Activated T-helper 9 cell treated with anti-CD3 and anti-CD28 coated beads, Interleukin-2, amount 50 U/mL, for 16 hours (primary cell): ENCODE measurements around the gene MON2.
"Not testable (repeated sequence)": the region's sequence is repeated elsewhere in the genome, so short reads cannot be mapped to it uniquely, and the experiment has no call there.

Experiments used
- DNase-seq: peaks from one replicate; pipeline ENCODE4 v3.0.0-alpha.2; 2020; ENCODE audit warnings: low read depth

Gene MON2

GRCh38 chr12:62481843-62482540, 15.4 kb downstream of the MON2 start:
- no peak for DNase-seq

DNA sequence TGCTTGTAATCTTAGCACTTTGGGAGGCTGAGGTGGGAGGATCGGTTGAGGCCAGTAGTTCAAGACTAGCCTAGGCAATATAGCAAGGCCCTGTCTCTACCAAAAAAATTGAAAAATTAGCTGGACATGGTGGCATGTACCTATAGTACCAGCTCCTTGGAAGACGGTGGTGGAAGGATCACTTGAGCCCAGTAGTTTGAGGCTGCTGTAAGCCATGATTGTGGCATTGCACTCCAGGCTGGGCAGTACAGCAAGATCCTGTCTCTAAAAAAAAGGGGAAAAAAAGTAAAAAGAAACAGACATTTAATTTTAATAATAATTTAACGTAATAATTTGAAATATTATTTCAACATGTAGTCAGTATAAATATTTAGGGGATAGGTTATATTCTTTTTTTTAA, 16.1 kb downstream of the MON2 start:
- DNase-seq = no peak

- no peak for DNase-seq
Measured at GRCh38 chr12:62484233-62484632, 17.6 kb downstream of the MON2 start.

GRCh38 chr12:62505786-62506185, 39.2 kb downstream of the MON2 start:
- no peak for DNase-seq

GRCh38 chr12:62512901-62513300, 46.3 kb downstream of the MON2 start:
- DNase-seq = no peak

DNA sequence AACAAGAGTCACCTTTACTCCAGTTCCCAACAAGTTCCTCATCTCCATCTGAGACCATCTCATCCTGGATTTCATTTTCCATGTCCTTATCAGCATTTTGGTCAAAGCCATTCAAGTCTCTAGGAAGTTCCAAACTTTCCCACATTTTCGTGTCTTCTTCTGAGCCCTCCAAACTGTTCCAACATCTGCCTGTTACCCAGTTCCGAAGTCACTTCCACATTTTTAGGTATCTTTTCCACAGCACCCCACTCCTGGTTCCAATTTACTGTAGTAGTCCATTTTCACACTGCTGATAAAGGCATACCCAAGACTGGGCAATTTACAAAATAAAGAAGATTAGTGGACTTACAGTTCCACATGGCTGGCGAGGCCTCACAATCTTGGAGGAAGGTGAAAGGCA, 47.5 kb downstream of the MON2 start:
- DNase-seq = not testable (repeated sequence)

DNA sequence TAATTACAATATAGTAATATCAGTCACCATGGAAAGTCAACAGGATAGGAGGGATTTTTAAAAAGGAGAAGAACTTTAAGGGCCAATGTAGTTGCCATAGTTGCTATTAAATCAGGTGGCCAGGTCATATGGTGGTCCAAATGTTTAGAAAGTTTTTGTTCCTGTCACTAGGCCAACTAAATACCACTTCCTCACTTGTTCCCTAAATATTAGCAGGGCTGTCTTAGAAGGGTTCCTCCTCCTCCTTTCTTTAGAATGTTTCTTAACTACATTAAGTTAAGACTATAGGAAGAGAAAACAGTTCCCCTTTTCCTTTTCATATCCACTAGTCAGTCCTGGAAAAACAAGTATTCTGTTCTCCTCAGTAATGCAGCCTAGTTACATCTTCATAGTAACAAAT, 50.3 kb downstream of the MON2 start:
- no peak for DNase-seq

- no peak for DNase-seq
Measured at GRCh38 chr12:62517887-62518286, 51.3 kb downstream of the MON2 start.

DNA sequence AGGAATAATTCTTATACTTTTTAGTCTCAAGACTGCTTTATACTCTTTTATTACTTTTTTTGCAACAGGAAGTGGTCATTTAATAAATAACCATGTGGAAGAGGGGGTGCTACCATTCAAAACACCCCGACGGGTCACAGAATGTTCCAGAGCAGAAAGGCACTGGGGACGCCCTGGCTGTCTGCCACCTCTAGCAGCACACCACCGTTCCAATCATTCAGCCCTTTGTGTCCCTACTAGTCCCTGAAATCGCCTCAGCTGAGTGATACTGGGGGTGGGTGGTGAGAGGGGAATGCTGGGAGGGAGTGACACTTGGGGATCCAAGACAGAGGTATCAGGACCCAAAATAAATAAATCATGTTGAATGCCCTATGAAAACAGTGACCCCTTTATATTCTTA, 52.4 kb downstream of the MON2 start:
- no peak for DNase-seq

- no peak for DNase-seq
Measured at GRCh38 chr12:62520361-62520760, 53.7 kb downstream of the MON2 start.

GRCh38 chr12:62522984-62523383, 56.4 kb downstream of the MON2 start:
- DNase-seq = no peak

DNA sequence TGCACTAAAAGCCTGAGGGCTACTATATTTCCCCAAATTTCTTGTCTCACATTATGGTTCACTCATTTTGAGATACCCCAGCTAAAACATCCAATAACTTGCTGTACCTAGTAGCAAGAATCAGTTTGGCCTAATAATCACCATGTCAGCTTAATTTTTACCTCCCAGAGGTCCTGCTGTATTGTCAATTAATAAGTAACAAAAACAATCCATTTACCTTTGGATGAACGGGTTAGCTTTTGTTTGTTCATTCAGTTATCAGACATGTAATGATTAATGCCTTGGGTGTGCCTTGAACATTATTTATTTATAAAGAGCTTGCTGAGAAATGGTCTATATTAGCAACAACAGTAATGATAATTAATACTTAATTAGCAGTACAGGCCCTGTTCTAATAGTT, 57.0 kb downstream of the MON2 start:
- no peak for DNase-seq

GRCh38 chr12:62525271-62525670, 58.6 kb downstream of the MON2 start:
- no peak for DNase-seq

DNA sequence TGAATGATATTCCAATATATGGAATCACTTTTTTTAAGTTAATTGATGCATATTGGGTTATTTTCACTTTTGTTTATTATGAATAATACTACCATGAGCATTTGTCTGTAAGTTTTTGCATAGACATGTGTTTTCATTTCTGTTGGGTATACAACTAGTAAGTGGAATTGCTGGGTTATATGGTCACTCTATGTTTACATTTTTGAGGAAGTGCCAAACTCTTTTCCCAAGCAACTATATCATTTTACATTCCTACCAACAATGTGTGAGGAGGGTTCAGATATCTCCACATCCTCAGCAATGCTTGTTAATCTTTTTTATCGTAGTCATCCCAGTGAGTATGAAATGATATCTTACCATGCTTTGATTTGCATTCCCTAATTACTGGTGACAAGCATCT, 64.0 kb downstream of the MON2 start:
- no peak for DNase-seq

- DNase-seq = no peak
Measured at GRCh38 chr12:62532333-62532732, 65.7 kb downstream of the MON2 start.

DNA sequence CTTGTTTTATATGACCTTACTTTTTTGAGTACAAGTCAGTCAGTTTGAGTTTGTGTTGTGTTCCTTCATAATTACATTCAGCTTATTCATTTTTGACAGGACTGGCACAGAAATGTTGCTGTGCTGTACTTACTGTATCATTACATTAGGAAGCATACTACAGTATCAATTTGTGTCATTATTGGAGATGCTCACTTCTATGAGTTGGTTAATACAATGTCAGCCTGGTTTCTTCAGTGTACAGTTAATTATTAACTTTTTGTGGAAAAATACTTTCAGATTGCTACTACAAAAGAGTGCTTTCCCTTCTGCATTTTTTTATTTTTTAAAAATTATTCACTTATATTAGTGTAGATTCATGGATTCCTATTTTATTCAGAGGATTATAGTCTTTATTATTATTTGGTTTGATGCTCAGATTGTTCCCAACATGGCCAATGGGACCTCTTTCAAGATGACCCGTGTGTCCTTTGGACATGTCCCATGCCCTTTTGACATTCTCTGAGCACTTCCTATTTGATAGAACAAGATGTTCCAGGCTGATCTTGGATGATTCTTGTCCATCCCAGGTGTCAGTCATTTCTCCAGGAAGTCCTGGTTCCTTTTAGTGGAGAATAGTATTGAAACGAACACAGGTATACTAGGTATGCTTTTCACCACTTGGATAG, 66.6 kb downstream of the MON2 start:
- DNase-seq = no peak

DNA sequence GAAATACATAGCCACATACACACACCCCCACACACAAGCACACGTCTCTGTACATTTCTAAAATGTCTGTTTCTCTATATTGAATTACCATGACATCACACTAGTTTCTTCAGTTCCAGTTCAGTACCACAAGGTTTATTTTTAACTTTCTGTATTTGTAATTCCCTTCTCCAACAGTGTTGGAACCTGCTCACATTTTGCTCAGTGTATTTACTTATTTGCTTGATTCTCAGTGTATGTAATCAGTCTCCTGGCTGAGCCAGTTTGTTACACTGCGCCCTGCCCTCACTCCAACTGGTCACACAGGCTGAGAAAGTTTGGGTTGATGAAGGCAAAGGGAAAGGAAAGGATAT, 67.1 kb downstream of the MON2 start:
- no peak for DNase-seq

- DNase-seq = no peak
Measured at GRCh38 chr12:62536546-62536945, 69.9 kb downstream of the MON2 start.

- DNase-seq = no peak
Measured at GRCh38 chr12:62537551-62537950, 70.9 kb downstream of the MON2 start.

- no peak for DNase-seq
Measured at GRCh38 chr12:62540354-62540753, 73.7 kb downstream of the MON2 start.

DNA sequence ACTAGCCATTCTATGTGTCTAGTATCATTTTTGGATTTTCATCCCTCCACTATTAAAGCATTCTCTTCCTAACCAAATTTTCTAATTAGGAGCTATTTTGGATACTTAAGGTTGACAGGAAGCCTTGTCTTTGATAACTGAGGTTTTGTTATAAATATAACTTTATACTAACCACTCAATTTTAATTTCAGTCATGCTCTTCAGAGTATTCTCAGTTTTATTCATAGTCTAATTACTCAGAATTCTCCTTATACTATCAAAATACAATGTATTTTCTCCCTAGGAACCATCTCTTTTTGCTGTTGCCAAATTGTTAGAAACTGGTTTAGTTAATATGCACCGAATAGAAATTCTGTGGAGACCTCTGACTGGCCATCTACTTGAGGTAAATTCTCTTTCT, 76.2 kb downstream of the MON2 start:
- no peak for DNase-seq

DNA sequence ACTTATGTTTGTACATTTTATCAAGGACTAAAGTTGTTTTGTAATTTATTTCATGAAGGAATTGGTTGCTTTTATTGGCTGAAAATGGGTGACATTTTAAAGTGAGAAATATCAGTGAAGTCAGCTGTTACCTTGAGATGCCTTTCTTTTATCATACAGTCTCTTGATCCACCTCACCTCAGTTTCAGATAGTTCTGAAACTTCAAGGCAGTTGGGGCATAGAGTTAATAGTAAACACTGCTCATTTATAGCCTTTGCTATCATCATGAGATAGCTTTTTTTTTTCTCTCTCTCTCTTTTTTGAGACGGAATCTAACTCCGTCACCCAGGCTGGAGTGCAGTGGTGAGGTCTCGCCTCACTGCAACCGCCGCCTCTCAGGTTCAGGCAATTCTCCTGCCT, 76.7 kb downstream of the MON2 start:
- no peak for DNase-seq

DNA sequence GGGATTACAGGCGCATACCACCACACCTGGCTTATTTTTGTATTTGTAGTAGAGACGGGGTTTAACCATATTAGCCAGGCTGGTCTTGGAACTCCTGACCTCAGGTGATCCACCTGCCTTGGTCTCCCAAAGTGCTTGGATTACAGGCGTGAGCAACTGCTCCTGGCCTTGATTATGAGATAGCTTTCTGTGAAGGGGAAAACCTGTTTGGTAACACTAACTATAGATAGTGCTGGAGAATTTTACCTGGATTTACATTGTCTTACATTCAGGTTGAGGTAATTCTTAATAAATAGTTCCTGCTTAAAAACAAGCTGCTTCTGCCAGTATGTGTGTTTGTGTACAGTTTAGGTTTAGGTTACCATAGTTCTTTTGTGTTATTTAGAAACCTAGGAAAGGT, 77.1 kb downstream of the MON2 start:
- no peak for DNase-seq

DNA sequence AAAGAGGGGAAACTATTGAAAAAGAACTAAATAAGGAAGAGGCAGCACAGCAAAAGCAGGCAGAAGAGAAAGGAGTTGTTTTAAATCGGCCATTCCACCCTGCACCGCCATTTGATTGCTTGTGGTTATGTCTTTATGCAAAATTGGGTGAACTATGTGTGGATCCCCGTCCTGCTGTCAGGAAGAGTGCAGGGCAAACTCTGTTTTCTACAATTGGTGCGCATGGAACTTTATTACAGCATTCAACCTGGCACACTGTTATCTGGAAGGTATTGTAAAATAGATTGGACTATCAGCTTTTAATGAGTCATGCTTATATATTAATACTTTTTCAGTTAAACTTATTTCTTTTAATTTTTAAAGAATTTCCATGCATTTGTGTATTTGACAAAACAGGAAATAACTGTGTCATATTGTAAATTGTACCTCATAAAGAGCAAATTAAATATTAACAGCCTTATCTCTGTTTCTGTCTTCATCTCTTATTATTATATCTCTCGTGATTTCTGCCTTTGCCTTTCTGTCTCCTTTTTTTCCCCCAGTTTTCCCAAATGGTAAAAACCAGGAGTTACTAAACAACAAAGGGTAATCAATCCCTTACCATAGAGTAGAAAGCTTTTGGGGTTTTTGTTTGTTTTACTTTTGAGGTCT, 86.4 kb downstream of the MON2 start:
- no peak for DNase-seq
